Activated naive CD4-positive, alpha-beta T cell (primary cell): Measurements from ENCODE around the gene SPSB2.
"Not testable (repeated sequence)": the region's sequence is repeated elsewhere in the genome, so short reads cannot be mapped to it uniquely, and the experiment has no call there.

Experiments
- DNase-seq, 4 experiments: peaks; one replicate each; lab custom pipeline; 2025; lab: John Stamatoyannopoulos, UW

The SPSB2 gene

DNA sequence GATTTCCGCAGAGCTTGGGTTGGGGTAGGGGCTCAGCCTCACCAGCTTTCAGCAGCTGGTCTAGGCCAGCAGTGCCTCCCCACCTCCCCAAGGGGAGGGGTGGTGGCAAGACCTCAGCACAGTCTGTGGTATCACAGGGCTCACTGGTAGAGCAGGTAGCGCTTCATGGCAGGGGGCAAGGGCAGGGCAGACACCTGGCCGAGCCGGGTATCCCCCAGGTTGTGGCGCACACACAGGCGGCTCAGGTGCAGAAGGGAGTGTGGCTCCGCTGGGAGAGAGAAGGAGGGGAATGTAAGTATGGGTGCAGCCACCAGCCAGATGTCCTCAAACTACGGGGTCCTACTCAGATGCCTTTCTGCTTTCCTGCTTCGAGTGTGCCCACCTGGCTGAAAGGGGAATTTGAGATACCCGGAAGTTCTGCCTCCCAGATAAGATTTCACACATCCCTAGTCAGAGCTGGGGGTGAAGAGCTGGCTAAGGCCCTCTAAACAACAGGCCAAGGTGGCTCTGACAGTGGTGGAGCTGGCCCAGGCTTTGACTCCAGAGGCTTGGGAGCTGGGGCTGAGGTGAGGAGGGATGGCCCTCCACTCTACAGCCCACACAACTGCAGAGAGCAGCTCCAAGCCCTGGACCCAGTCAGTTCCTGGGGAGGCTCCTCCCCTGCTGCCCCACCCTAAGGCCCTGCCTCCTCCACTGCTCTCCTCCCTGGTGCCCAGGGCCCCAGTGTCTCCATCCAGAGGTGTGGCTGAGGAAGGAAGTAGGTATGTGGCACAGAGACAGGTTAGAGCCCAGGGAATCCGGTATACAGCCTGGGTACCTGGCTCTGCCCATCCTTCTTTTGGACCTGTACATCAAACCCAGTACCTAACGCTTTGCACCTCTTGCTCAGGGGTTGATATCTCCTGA is 1.8 kb downstream of the SPSB2 start:
- no peak for DNase-seq

DNA sequence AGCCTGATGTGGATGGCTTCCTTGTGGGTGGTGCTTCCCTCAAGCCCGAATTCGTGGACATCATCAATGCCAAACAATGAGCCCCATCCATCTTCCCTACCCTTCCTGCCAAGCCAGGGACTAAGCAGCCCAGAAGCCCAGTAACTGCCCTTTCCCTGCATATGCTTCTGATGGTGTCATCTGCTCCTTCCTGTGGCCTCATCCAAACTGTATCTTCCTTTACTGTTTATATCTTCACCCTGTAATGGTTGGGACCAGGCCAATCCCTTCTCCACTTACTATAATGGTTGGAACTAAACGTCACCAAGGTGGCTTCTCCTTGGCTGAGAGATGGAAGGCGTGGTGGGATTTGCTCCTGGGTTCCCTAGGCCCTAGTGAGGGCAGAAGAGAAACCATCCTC is 2.8 kb downstream of the SPSB2 start:
- DNase-seq: not testable (repeated sequence)

DNA sequence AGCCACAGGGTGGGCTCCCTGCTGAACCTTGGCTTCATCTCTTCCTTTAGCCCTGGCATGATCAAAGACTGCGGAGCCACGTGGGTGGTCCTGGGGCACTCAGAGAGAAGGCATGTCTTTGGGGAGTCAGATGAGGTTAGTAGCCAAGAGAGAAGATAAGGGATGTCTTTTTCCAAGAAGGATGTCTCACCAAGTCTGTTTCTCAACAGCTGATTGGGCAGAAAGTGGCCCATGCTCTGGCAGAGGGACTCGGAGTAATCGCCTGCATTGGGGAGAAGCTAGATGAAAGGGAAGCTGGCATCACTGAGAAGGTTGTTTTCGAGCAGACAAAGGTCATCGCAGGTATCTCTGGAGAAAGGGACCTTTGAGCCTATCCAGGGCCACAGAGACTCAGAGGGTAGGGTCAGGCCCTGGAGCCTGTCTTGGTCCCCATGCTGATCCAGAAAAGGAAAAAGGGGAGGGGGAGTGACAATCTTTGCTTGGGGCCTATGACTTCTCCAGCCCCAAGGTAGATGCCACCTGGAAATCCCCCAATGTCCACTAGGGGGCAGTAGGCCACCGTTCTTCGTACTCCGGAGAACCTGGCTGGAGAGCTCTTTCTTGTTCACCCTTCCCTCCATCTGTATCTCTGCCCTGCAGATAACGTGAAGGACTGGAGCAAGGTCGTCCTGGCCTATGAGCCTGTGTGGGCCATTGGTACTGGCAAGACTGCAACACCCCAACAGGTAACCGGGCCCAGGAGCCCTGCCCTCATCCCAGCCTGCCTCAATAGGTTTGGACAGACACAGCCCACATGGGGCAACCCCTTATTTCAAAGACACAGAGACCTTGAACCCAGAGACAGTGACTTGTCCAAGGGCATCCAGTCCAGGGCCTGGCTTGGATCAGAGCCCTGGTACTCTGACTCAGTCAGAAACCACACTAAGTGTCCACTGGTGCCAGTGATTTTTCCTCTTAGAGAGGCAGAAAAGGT is 3.8 kb downstream of the SPSB2 start:
- DNase-seq: peak; percentile 59 to 81 (median 70)

DNA sequence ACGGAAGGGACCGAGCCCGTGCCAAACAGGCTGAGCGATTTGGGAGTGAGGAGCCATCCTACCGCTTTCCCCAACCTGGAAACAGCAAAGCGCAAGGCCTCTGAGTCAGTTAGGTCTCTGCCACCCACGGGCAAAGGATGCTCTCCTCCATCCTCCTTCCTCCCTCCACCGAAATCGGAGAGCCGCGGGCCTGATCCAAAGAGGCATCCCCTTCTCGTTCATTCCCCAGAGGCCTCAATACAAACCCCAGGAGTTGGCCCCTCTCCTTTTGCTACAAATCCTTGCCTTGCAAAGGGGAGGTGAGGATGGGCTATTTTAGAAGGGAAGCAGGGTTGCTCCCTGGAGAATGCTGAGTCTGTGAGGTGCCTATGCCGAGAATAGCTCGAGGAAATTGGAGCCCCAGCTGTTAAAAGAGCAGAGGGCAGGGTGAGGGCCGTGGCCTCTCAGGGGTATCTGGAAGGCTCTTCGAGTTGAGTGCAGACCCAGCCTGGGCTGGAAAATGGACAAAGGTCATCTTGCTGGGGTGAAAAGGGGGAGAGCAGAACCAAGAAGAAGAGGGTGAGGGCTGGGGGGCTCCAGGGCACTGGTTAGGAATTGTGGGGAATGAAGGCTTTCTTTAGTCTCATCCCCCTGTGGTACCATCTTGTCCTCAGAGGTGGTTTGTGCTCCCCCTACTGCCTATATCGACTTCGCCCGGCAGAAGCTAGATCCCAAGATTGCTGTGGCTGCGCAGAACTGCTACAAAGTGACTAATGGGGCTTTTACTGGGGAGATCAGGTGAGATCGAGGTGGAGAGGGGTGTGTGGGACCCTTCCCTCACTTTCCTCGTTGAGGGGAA is 4.7 kb downstream of the SPSB2 start:
- no peak for DNase-seq

- DNase-seq: peak; percentile 45 to 70 (median 54)
Observed at GRCh38 chr12:6867413-6868210, 5.5 kb downstream of the SPSB2 start, which contains the start of gene TPI1. Gene TPI1 (plus strand): TSS chr12:6867531. CDS start chr12:6867567, 36 bp downstream.

- DNase-seq: no peak
Observed at GRCh38 chr12:6866920-6867412, 6.1 kb downstream of the SPSB2 start.

- DNase-seq: no peak
Observed at GRCh38 chr12:6866163-6866919, 6.8 kb downstream of the SPSB2 start.

GRCh38 chr12:6865307-6865706 is 7.8 kb downstream of the SPSB2 start:
- not testable (repeated sequence) for DNase-seq

GRCh38 chr12:6863586-6864321 is 9.3 kb downstream of the SPSB2 start:
- DNase-seq: no peak

GRCh38 chr12:6863033-6863432 is 10.1 kb downstream of the SPSB2 start:
- no peak for DNase-seq

GRCh38 chr12:6861391-6861790 is 11.7 kb downstream of the SPSB2 start:
- no peak for DNase-seq

DNA sequence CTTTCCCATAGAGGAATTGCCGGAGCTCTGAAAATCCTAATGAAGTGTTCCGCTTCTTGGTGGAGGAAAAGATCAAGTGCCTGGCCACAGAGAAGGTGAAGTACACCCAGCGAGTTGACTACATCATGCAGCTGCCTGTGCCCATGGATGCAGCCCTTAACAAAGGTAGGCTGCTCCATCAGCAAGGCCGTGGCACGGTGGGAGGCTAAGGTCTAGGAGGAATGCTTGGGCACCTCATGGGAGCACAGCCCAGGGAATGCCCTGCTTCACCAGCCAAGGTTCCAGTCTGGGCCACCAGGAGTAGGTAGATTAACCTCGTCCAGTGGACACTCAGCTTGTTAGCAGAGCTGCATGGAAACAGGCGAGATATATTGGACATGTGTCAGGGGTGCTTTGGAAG is 12.2 kb downstream of the SPSB2 start:
- DNase-seq: no peak

DNA sequence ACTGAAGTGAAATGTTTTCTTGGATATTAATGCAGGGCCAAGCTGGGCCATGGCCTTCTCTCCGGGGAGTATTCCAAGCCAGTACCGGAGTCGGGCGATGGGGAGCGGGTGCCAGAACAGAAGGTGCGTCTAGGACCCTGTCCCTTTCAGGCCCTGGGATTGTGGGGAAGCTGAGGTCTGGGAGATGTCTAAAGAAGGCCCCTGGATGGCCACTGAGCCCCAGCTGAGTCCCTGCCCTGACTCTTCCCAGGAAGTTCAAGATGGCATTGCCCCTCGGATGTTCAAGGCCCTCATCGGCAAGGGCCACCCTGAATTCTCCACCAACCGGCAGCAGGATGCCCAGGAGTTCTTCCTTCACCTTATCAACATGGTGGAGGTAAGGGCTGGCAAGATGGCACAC is 13.0 kb downstream of the SPSB2 start:
- no peak for DNase-seq

DNA sequence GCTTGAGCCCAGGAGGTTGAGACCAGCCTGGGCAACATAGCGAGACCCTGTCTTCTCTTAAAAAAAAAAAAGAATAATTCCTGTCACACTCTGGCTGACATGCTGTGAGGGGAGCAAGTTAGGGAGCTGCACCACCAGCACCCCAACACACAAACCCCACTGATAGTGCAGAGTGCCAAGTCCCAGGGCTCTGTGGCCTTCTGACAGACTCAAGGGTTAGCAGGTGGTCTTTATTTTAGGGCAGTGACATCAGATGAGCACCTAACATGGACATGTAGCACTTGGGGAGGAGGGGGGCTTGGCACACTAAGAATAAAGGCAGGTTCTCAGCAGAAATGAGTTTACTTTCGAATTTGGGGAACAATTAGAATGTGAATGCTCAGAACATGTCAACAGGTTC is 14.3 kb downstream of the SPSB2 start:
- no peak for DNase-seq

- no peak for DNase-seq
Observed at GRCh38 chr12:6855322-6855721, 17.8 kb downstream of the SPSB2 start.

DNA sequence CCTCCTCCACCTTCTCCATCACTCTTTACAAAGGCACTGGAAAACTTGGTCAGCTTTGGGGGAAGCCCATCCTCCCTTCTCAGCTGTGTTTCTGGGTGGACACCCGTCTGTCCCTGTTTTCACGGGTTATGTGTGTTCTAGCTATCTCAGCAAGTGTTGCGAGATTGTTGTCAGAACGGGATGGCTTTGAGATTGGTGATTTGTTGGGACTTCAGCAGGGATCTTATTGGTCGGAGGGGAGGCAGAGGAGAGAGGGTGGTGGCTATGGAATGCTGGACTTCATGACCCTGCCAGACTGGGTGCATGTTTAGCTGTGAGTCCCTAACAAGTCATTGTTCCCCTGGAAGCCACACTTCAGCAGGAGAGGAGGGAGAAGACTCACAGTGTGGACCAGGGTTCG is 19.1 kb downstream of the SPSB2 start:
- no peak for DNase-seq

DNA sequence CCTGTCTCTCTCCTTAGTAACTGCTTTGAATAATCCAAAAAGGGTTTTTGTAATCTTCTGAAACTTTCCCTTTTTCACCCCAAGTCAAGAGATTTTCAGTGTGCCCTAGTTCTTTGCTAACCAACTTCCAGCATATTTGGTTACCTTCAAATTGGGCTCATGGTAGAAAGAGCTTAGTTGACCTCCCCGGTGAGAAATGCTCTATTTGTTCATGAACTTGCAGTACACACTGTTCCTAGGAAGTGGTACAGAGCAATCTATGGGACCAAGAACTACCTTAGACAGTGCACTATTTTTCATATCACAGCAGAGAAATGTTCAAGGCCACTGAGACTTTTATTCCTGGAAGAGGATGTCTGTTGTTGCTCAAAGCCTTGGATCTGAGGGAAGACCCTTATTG is 19.5 kb downstream of the SPSB2 start:
- DNase-seq: no peak

DNA sequence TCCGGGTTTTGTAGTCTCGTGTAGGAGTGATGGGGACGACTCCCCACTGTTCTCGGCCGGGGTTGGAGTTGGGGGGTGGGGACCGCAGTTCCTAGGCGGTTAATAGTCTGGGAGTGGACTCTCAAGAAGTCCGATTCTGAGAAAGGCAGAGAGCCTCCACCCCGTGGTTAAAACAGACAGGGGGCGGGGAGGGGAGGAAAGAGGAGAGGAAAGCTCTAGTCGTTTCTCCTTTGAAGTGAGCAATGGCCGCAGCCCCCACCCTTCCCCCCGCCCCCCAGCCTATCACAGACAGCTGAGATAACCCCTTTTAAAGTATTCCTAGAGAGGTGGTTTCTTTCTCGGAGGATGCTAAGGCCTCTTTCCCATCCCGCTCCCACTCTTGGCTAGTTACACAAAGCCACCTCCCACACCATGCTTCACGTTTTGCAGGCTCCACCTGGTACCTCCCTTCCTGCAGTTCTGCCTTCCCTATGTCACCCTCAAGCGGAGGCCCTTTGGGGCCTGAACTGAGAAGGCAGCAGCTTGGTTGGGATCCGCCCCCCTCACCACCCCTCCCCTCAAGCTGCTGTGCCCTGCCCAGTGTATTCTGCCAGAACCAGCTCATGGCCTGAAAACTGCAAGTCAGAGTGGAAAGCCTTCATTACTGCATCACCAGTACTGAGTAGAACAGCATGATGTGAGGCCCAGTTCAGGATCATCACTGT is 20.3 kb downstream of the SPSB2 start:
- DNase-seq: peak in 3 of 4 experiments; percentile 33 to 52 (median 52)
